ENCODE data around the gene LEFTY1. TPM values are rescaled to one million over a fixed set of nuclear protein-coding genes. Genes with fewer than 3 reads are reported as not detected.
"Not testable (repeated sequence)": the region's sequence is repeated elsewhere in the genome, so short reads cannot be mapped to it uniquely, and the experiment has no call there.

The LEFTY1 gene
- total RNA-seq, 2 experiments from 2014 or later = 0.09 to 1.0 TPM

DNA sequence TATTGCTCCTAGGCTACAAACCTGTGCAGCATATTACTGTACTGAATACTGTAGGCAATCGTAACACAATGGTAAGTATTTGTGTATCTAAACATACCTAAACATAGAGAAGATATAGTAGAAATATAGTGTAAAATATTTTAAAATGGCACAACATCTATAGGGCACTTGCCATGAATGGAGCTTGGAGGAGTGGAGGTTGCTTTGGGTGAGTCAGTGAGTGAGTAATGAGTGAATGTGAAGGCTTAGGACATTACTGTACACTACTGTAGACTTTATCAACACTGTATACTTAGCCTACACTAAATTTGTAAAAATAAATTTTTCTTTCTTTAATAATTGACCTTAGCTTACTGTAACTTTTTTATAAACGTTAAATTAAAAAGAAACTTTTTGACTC is 44.1 kb upstream of the LEFTY1 start:
- H3K4me3 ChIP-seq (ENCODE audit: low read depth, low read length, poor library complexity, severe bottlenecking) = no peak overlapping the region
- no TSS peak for BruUV-seq (replicated peaks)
- H3K36me3 ChIP-seq (ENCODE audit: insufficient read depth, low read length) = no peaks in the 10 kb centered on the region
- intact Hi-C loops (cut with micrococcal nuclease; ENCODE audit: unreplicated experiment) = no loop called here
- H3K79me2 ChIP-seq (ENCODE audit: insufficient read depth, low read depth, low read length) = no peaks in the 10 kb centered on the region
- no peak overlapping the region for H3K27ac ChIP-seq (ENCODE audit: low read depth, low read length, poor library complexity, severe bottlenecking)
- no peak for TF ChIP-seq EZH2phosphoT487 (IDR thresholded peaks at IDR 0.05; ENCODE audit: borderline replicate concordance, low read depth, low read length)
- TF ChIP-seq, protein P1, sequence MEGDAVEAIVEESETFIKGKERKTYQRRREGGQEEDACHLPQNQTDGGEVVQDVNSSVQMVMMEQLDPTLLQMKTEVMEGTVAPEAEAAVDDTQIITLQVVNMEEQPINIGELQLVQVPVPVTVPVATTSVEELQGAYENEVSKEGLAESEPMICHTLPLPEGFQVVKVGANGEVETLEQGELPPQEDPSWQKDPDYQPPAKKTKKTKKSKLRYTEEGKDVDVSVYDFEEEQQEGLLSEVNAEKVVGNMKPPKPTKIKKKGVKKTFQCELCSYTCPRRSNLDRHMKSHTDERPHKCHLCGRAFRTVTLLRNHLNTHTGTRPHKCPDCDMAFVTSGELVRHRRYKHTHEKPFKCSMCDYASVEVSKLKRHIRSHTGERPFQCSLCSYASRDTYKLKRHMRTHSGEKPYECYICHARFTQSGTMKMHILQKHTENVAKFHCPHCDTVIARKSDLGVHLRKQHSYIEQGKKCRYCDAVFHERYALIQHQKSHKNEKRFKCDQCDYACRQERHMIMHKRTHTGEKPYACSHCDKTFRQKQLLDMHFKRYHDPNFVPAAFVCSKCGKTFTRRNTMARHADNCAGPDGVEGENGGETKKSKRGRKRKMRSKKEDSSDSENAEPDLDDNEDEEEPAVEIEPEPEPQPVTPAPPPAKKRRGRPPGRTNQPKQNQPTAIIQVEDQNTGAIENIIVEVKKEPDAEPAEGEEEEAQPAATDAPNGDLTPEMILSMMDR (conservative IDR thresholded peaks at IDR 0.05; ENCODE audit: low read length) = no peak
- H3K4me1 ChIP-seq (ENCODE audit: insufficient read depth, low read length, poor library complexity, severe bottlenecking) = peaks cover 37% of the 10 kb centered on the region
- no peaks in the 10 kb centered on the region for H3K9me3 ChIP-seq (ENCODE audit: low read length)
- H3K4me2 ChIP-seq (ENCODE audit: low read length) = no peak overlapping the region
- DNase-seq (ENCODE audit: low spot score) = no peak
- no peak overlapping the region for H2AFZ ChIP-seq (ENCODE audit: low read length)
- H3K9me2 ChIP-seq (ENCODE audit: insufficient read depth, low read length) = no peaks in the 10 kb centered on the region
- POLR2A ChIA-PET = interaction anchor here (0.9 to 2.3 kb wide), 6 partner anchors 8 to 51 kb away, joined by 3 to 10 read pairs (median 5); partner anchors contain the start of genes LEFTY2, PYCR2 and TMEM63A
- CTCF ChIA-PET (ENCODE audit: unreplicated experiment) = no interaction called here
- no peaks in the 10 kb centered on the region for H4K20me1 ChIP-seq (ENCODE audit: insufficient read depth, low read length)

DNA sequence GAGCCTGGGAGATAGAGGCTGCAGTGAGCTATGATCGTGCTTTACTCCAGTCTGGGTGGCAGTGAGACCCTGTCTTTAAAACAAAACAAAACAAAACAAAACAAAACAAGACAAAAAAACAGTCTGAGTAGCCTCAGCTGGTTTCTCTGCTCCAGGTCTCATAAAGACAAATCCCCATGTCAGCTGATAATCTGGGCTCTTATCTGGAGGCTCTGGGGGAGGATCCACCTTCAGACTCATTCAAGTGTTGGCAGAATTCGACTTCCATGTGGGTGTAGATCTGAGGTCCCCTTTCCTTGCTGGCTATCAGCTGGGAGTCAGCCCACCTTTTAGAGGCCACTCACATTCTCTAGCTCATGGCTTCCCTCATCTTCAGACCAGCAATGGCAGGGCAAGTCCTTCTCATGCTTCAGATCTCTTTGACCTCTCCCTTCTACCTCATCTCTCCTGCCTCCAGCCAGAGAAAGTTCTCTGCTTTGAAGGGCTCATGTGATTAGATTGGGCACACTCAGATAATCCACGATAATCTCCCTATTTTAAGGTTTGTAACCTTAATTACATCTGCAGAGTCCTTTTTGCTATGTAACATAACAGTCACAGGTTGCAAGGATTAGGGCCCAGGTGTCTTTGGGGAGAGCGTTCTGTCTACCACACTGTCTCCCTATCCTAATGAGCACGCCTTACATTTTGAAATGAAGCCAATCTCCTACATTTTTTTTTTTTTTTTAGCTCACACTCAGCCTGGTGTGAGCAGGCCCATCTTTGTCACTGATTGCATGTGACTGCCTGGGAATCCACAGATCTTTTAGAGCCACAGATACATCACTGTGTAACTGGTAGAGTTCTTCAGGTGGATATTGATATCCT is 42.6 kb upstream of the LEFTY1 start:
- BruUV-seq (replicated peaks) = no TSS peak
- Histone ChIP-seq H3K79me2 (ENCODE audit: insufficient read depth, low read depth, low read length) (no peaks in the 10 kb centered on the region), H3K4me2 (ENCODE audit: low read length) (no peak overlapping the region), H3K4me1 (ENCODE audit: insufficient read depth, low read length, poor library complexity, severe bottlenecking) (peaks cover 34% of the 10 kb centered on the region), H3K9me2 (ENCODE audit: insufficient read depth, low read length) (no peaks in the 10 kb centered on the region), H3K27ac (ENCODE audit: low read depth, low read length, poor library complexity, severe bottlenecking) (peak overlapping the region; percentile 13), H4K20me1 (ENCODE audit: insufficient read depth, low read length) (no peaks in the 10 kb centered on the region), H2AFZ (ENCODE audit: low read length) (peak overlapping the region; percentile 93), H3K36me3 (ENCODE audit: insufficient read depth, low read length) (no peaks in the 10 kb centered on the region), H3K9me3 (ENCODE audit: low read length) (no peaks in the 10 kb centered on the region), H3K4me3 (ENCODE audit: low read depth, low read length, poor library complexity, severe bottlenecking) (no peak overlapping the region)
- POLR2A ChIA-PET = interaction anchor here (0.5 to 2.3 kb wide), 12 partner anchors 8 to 427 kb away, joined by 3 to 10 read pairs (median 4); partner anchors contain the start of genes LEFTY2, SRP9 and TMEM63A
- DNase-seq (ENCODE audit: low spot score) = no peak
- TF ChIP-seq EZH2phosphoT487 (IDR thresholded peaks at IDR 0.05; ENCODE audit: borderline replicate concordance, low read depth, low read length) = no peak
- TF ChIP-seq, protein P1 (conservative IDR thresholded peaks at IDR 0.05; ENCODE audit: low read length) = no peak
- intact Hi-C loops (cut with micrococcal nuclease; ENCODE audit: unreplicated experiment) = no loop called here
- CTCF ChIA-PET (ENCODE audit: unreplicated experiment) = no interaction called here

DNA sequence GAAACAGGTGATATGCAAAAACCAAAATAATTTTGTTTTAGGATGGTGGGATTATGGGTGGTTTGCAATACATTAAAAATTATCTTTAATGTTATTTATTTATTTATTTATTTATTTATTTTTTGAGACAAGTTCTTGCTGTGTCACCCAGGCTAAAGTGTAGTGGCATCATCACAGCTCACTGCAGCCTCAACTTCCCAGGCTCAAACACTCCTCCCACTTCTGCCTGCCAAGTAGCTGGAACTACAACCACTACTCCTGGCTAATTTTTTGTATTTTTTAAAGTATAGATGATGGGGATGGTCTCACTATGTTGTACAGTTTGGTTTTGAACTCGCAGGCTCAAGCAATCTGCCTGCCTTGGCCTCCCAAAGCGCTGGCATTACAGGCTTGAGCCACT is 41.6 kb upstream of the LEFTY1 start:
- Histone ChIP-seq H3K36me3 (ENCODE audit: insufficient read depth, low read length) (no peaks in the 10 kb centered on the region), H2AFZ (ENCODE audit: low read length) (peak overlapping the region; percentile 93; the same call in 1 of the 2 replicates), H3K27ac (ENCODE audit: low read depth, low read length, poor library complexity, severe bottlenecking) (no peak overlapping the region), H3K4me3 (ENCODE audit: low read depth, low read length, poor library complexity, severe bottlenecking) (no peak overlapping the region), H3K4me2 (ENCODE audit: low read length) (no peak overlapping the region), H3K4me1 (ENCODE audit: insufficient read depth, low read length, poor library complexity, severe bottlenecking) (peaks cover 36% of the 10 kb centered on the region), H3K9me3 (ENCODE audit: low read length) (no peaks in the 10 kb centered on the region), H4K20me1 (ENCODE audit: insufficient read depth, low read length) (no peaks in the 10 kb centered on the region), H3K79me2 (ENCODE audit: insufficient read depth, low read depth, low read length) (no peaks in the 10 kb centered on the region), H3K9me2 (ENCODE audit: insufficient read depth, low read length) (no peaks in the 10 kb centered on the region)
- no peak for TF ChIP-seq EZH2phosphoT487 (IDR thresholded peaks at IDR 0.05; ENCODE audit: borderline replicate concordance, low read depth, low read length)
- TF ChIP-seq, protein P1 (conservative IDR thresholded peaks at IDR 0.05; ENCODE audit: low read length) = no peak
- POLR2A ChIA-PET = interaction anchor here (0.7 to 2.3 kb wide), 9 partner anchors 10 to 427 kb away, joined by 3 to 10 read pairs (median 4); partner anchors contain the start of genes LEFTY2 and SRP9
- no peak for DNase-seq (ENCODE audit: low spot score)
- CTCF ChIA-PET (ENCODE audit: unreplicated experiment) = interaction anchor here (1.4 kb wide), 1 partner anchor 10 kb away, joined by 5 read pairs; the partner anchor contains the start of gene LEFTY2
- no TSS peak for BruUV-seq (replicated peaks)
- intact Hi-C loops (cut with micrococcal nuclease; ENCODE audit: unreplicated experiment) = no loop called here

DNA sequence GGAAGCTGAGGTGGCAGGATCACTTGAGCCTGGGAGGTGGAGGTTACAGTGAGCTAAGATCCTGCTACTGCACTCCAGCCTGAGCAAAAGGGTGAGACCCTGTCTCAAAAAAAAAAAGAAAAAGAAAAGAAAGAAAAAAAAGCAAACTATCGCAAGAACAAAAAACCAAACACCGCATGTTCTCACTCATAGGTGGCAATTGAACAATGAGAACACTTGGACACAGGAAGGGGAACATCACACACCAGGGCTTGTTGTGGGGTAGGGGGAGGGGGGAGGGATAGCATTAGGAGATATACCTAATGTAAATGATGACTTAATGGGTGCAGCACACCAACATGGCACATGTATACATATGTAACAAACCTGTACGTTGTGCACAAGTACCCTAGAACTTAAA is 40.5 kb upstream of the LEFTY1 start:
- H4K20me1 ChIP-seq (ENCODE audit: insufficient read depth, low read length); H3K27ac ChIP-seq (ENCODE audit: low read depth, low read length, poor library complexity, severe bottlenecking); DNase-seq (ENCODE audit: low spot score); H3K79me2 ChIP-seq (ENCODE audit: insufficient read depth, low read depth, low read length); H3K36me3 ChIP-seq (ENCODE audit: insufficient read depth, low read length); H3K4me2 ChIP-seq (ENCODE audit: low read length); H3K4me3 ChIP-seq (ENCODE audit: low read depth, low read length, poor library complexity, severe bottlenecking); H3K9me2 ChIP-seq (ENCODE audit: insufficient read depth, low read length); H2AFZ ChIP-seq (ENCODE audit: low read length); H3K9me3 ChIP-seq (ENCODE audit: low read length); BruUV-seq (replicated peaks): not testable (repeated sequence)
- ChIA-PET POLR2A (interaction anchor here (0.6 to 1.7 kb wide), 5 partner anchors 9 to 275 kb away, joined by 4 to 6 read pairs (median 4); partner anchors contain the start of gene TMEM63A), CTCF (ENCODE audit: unreplicated experiment) (interaction anchor here (1.4 kb wide), 1 partner anchor 11 kb away, joined by 5 read pairs; the partner anchor contains the start of gene LEFTY2)
- intact Hi-C loops (cut with micrococcal nuclease; ENCODE audit: unreplicated experiment) = loop anchor here (10.0 kb wide), 1 partner anchor 725 kb away; no protein-coding TSS in a partner anchor
- peaks cover 45% of the 10 kb centered on the region for H3K4me1 ChIP-seq (ENCODE audit: insufficient read depth, low read length, poor library complexity, severe bottlenecking)

Data from OCI-LY7 (cell line).